ENCODE results near the gene CXXC1. TPM values are rescaled to one million over a fixed set of nuclear protein-coding genes. Genes with fewer than 3 reads are reported as not detected.

Gene CXXC1
- polyA plus RNA-seq, 3 donors, result 30.9 to 227 (median 33.4) TPM

DNA sequence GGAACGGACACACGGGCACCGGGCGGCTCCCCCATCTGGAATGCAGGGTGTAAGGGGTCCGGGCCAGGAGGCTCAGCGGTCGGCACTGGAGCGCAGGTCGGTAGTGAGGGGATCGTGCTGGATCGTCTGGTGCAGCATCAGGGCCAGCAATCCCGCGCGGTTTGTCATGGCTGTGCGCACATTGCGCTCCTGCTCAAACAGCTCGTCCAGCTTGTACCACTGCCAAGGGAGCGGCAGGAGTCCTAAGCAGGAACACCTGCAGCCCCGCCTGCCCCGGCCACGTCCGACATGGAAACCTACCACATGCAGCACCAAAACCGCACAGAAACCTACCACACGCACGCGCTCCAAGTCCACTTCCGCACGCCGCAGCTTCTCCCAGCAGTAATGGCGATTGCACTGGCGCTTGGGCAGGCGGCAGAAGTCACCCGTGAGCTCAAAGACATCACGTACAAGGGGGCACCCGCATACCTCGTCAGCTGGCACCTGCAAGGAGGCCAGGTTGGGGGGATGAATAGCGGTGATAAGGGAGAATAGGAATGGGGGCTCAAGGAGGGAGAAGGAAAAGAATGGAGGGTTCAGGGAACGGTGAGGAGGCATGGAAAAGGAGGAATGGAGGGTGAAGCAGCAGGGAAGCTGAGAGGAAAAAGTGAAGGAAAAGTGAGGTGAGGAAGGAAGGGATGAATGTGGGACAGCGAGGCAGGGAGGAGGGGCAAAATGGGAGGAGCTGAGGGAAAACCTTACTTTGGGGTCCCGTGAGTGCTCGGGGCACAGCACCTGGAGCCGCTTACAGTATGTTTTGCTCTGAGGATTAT lies 4.8 kb downstream of the CXXC1 start:
- H3K36me3 Mint-ChIP-seq, result peaks cover 47 to 52% of the 10 kb centered on the region in 2 donors
- H3K27me3 ChIP-seq (ENCODE audit: control insufficient read depth in 2 of 2, insufficient read depth in 2 of 2, low read length in 2 of 2), result no peaks in the 10 kb centered on the region
- H3K4me2 ChIP-seq (replicated peaks; ENCODE audit: extremely low read depth, low read length, poor library complexity, severe bottlenecking), result peak overlapping the region; percentile 77

DNA sequence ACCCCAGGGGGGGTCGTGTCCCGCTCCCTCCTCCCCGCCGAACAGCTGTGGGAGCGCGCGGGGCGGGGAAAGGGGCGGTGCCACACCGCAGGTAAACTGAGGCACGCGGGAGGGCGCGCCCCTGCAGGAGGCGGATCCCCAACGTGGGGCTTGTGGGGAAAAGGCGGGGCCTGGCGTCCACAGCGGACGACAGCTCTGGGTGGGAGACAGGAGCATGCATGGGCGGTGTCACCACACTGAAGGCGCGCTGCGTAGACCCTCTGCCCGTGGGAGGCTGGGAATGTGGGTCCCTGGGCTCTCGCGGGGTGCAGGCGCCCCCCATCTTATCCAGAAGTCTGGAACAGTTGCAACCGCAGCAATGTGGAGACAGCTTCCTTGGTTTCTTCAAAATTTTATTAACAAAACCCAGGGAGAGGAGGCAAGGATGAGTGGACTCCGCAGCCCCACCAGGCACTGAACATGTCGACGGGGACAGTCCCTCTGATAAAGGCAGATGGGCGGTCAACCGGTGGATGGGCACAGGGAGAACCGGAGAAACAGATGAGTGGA lies 5.4 kb downstream of the CXXC1 start:
- Mint-ChIP-seq H3K9me3 (peaks cover 0 to 2% (median 0%) of the 10 kb centered on the region in 7 donors), H3K4me3 (peak overlapping the region; percentile 93 to 98), H3K36me3 (peaks cover 48 to 54% of the 10 kb centered on the region in 2 donors), H3K4me1 (peaks cover 55% of the 10 kb centered on the region), H3K27ac (peak overlapping the region; percentile 93 to 98 (median 96)), H3K27me3 (ENCODE audit: low read depth in 3 of 3) (peaks cover 0 to 2% (median 0%) of the 10 kb centered on the region in 3 donors)
- Histone ChIP-seq H3K4me1 (ENCODE audit: control insufficient read depth in 1 of 2, insufficient read depth in 2 of 2, low read length in 2 of 2) (peaks cover 32 to 62% of the 10 kb centered on the region in 2 donors), H3K79me2 (ENCODE audit: insufficient read depth, low read length) (peaks cover 45% of the 10 kb centered on the region), H3K36me3 (replicated peaks in 1 of 2; ENCODE audit: control insufficient read depth in 1 of 2, insufficient read depth in 2 of 2, low read length in 2 of 2) (peaks cover 38 to 66% of the 10 kb centered on the region in 2 donors), H3K4me3 (replicated peaks in 1 of 3; ENCODE audit: low read depth in 2 of 3, low read length in 3 of 3) (peak overlapping the region; percentile 78 to 92 (median 86)), H3K9me3 (replicated peaks in 1 of 2; ENCODE audit: control insufficient read depth in 1 of 2, insufficient read depth in 1 of 2, low read length in 2 of 2) (no peaks in the 10 kb centered on the region), H3K9ac (ENCODE audit: insufficient read depth, low read length, poor library complexity, severe bottlenecking) (peak overlapping the region; percentile 82), H3K4me2 (replicated peaks; ENCODE audit: extremely low read depth, low read length, poor library complexity, severe bottlenecking) (peak overlapping the region; percentile 77), H3K27me3 (ENCODE audit: control insufficient read depth in 2 of 2, insufficient read depth in 2 of 2, low read length in 2 of 2) (no peaks in the 10 kb centered on the region), H2AFZ (ENCODE audit: insufficient read depth, low read depth, low read length, poor library complexity, severe bottlenecking) (peak overlapping the region; percentile 96), H3K27ac (ENCODE audit: low read depth in 1 of 2, low read length in 2 of 2) (peak overlapping the region; percentile 86 to 87), H4K20me1 (ENCODE audit: insufficient read depth, low read length) (no peaks in the 10 kb centered on the region)
- 42% methylated on average over 24 of the region's 35 CpGs for WGBS (ENCODE audit: insufficient coverage)
- TF ChIP-seq, protein P1, sequence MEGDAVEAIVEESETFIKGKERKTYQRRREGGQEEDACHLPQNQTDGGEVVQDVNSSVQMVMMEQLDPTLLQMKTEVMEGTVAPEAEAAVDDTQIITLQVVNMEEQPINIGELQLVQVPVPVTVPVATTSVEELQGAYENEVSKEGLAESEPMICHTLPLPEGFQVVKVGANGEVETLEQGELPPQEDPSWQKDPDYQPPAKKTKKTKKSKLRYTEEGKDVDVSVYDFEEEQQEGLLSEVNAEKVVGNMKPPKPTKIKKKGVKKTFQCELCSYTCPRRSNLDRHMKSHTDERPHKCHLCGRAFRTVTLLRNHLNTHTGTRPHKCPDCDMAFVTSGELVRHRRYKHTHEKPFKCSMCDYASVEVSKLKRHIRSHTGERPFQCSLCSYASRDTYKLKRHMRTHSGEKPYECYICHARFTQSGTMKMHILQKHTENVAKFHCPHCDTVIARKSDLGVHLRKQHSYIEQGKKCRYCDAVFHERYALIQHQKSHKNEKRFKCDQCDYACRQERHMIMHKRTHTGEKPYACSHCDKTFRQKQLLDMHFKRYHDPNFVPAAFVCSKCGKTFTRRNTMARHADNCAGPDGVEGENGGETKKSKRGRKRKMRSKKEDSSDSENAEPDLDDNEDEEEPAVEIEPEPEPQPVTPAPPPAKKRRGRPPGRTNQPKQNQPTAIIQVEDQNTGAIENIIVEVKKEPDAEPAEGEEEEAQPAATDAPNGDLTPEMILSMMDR (IDR thresholded peaks at IDR 0.05), result no peak
- intact Hi-C loops (cut with micrococcal nuclease), result loop anchor here (5.0 to 10.0 kb wide), 3 partner anchors 75 to 787 kb away; partner anchors contain the start of genes SKA1 (in 2 of the 2) and RPL17 (in 1 of the 2)
- DNase-seq, result no peak

More for the DNA sequence above, 4.8 kb downstream of the CXXC1 start:
- Mint-ChIP-seq H3K27ac (peak overlapping the region in 5 of 7 donors; percentile 80 to 96 (median 93)), H3K4me3 (peak overlapping the region in 1 of 2 donors; percentile 58), H3K27me3 (ENCODE audit: low read depth in 3 of 3) (peaks cover 0 to 2% (median 0%) of the 10 kb centered on the region in 3 donors), H3K9me3 (peaks cover 0 to 2% (median 0%) of the 10 kb centered on the region in 7 donors), H3K4me1 (peaks cover 57% of the 10 kb centered on the region)
- no peaks in the 10 kb centered on the region for H4K20me1 ChIP-seq (ENCODE audit: insufficient read depth, low read length)
- no peak overlapping the region for H2AFZ ChIP-seq (ENCODE audit: insufficient read depth, low read depth, low read length, poor library complexity, severe bottlenecking)
- WGBS (ENCODE audit: insufficient coverage), result 97% methylated on average over 41 of the region's 42 CpGs
- peak overlapping the region in 1 of 2 donors; percentile 86 for H3K27ac ChIP-seq (ENCODE audit: low read depth in 1 of 2, low read length in 2 of 2)
- TF ChIP-seq, protein P1 (IDR thresholded peaks at IDR 0.05), result no peak
- intact Hi-C loops (cut with micrococcal nuclease), result loop anchor here (5.0 to 10.0 kb wide), 3 partner anchors 75 to 788 kb away; partner anchors contain the start of genes SKA1 (in 2 of the 2) and RPL17 (in 1 of the 2)
- H3K9me3 ChIP-seq (replicated peaks in 1 of 2; ENCODE audit: control insufficient read depth in 1 of 2, insufficient read depth in 1 of 2, low read length in 2 of 2), result no peaks in the 10 kb centered on the region
- H3K36me3 ChIP-seq (replicated peaks in 1 of 2; ENCODE audit: control insufficient read depth in 1 of 2, insufficient read depth in 2 of 2, low read length in 2 of 2), result peaks cover 36 to 62% of the 10 kb centered on the region in 2 donors
- no peak overlapping the region for H3K9ac ChIP-seq (ENCODE audit: insufficient read depth, low read length, poor library complexity, severe bottlenecking)
- H3K4me1 ChIP-seq (ENCODE audit: control insufficient read depth in 1 of 2, insufficient read depth in 2 of 2, low read length in 2 of 2), result peaks cover 33 to 62% of the 10 kb centered on the region in 2 donors
- no peak for DNase-seq
- peaks cover 48% of the 10 kb centered on the region for H3K79me2 ChIP-seq (ENCODE audit: insufficient read depth, low read length)
- peak overlapping the region in 1 of 3 experiments; percentile 86 for H3K4me3 ChIP-seq (replicated peaks in 1 of 3; ENCODE audit: low read depth in 2 of 3, low read length in 3 of 3)

All from CD14-positive monocyte (primary cell).